Upper lobe of right lung (tissue), 1 donor: ENCODE data around the gene NOA1. TPM values are rescaled to one million over a fixed set of nuclear protein-coding genes. Genes with fewer than 3 reads are reported as not detected.

Experiments
- ATAC-seq: fragments of 200-7000 bp; cut with Tn5 transposase; one replicate; pipeline ENCODE4 v1.9.1; 2020; ENCODE audit warnings: mild to moderate bottlenecking, moderate library complexity
- DNase-seq: peaks from one replicate; pipeline ENCODE4 v3.0.0-alpha.2; 2020
- H3K27ac ChIP-seq: fragments of 200-600 bp; one replicate; pipeline ENCODE4 v1.8.0; 2022
- H3K27me3 ChIP-seq: fragments of 200-600 bp; one replicate; pipeline ENCODE4 v1.8.0; 2022; ENCODE audit warnings: mild to moderate bottlenecking
- H3K36me3 ChIP-seq: fragments of 200-600 bp; one replicate; pipeline ENCODE4 v1.8.0; 2022
- H3K4me1 ChIP-seq: fragments of 200-600 bp; one replicate; pipeline ENCODE4 v1.8.0; 2022
- H3K4me3 ChIP-seq: fragments of 200-600 bp; one replicate; pipeline ENCODE4 v1.8.0; 2022; ENCODE audit warnings: mild to moderate bottlenecking
- H3K9me3 ChIP-seq: fragments of 200-600 bp; one replicate; pipeline ENCODE4 v1.8.0; 2022
- CTCF ChIP-seq: fragments of 200-600 bp; IDR thresholded peaks from one replicate; pipeline ENCODE4 v1.8.0; 2022; ENCODE audit warnings: antibody characterized with exemption
- intact Hi-C: fragments of 100-400 bp; cut with DNase I; formaldehyde crosslinking; loops from one replicate; pipeline ENCODE4 v1.11.0; 2022
- total RNA-seq: library from RNA; stranded (reverse); fragmentation: NEBNext Ultra II Directional; extraction: Animal tissue kit (Norgen Biotek cat#: 25700); gene quantifications from one replicate; pipeline ENCODE4 v1.2.1, GENCODE V29; 2021
- donor health status: DM: no; HTN: yes; CAD: no; lungs with severe emphysema.

NOA1 gene
- total RNA-seq, 1 donor from 2014 or later, result 14.5 TPM

- Histone ChIP-seq H3K36me3 (peaks cover 60% of the 10 kb centered on the region), H3K9me3 (no peaks in the 10 kb centered on the region), H3K4me1 (peaks cover 19% of the 10 kb centered on the region), H3K27ac (no peak overlapping the region), H3K4me3 (no peak overlapping the region), H3K27me3 (no peaks in the 10 kb centered on the region)
- no peak for DNase-seq
- no peak for TF ChIP-seq CTCF
- no peak for ATAC-seq
- intact Hi-C loops, result no loop called here
Observed at GRCh38 chr4:56973336-56973735, 4.1 kb downstream of the NOA1 start.

- TF ChIP-seq CTCF, result no peak
- no peaks in the 10 kb centered on the region for H3K27me3 ChIP-seq
- no peaks in the 10 kb centered on the region for H3K9me3 ChIP-seq
- H3K27ac ChIP-seq, result no peak overlapping the region
- no peak overlapping the region for H3K4me3 ChIP-seq
- H3K36me3 ChIP-seq, result peaks cover 65% of the 10 kb centered on the region
- intact Hi-C loops, result no loop called here
- no peak for DNase-seq
- peaks cover 19% of the 10 kb centered on the region for H3K4me1 ChIP-seq
- no peak for ATAC-seq
Observed at GRCh38 chr4:56972809-56973208, 4.6 kb downstream of the NOA1 start.

- Histone ChIP-seq H3K4me3 (no peak overlapping the region), H3K4me1 (peaks cover 19% of the 10 kb centered on the region), H3K27me3 (no peaks in the 10 kb centered on the region), H3K9me3 (no peaks in the 10 kb centered on the region), H3K27ac (no peak overlapping the region), H3K36me3 (peaks cover 69% of the 10 kb centered on the region)
- intact Hi-C loops, result no loop called here
- no peak for TF ChIP-seq CTCF
- ATAC-seq (no peak), DNase-seq (no peak)
Observed at GRCh38 chr4:56972389-56972788, 5.0 kb downstream of the NOA1 start.

GRCh38 chr4:56971383-56971782, 6.0 kb downstream of the NOA1 start:
- H3K36me3 ChIP-seq, result peaks cover 79% of the 10 kb centered on the region
- H3K27ac ChIP-seq, result no peak overlapping the region
- intact Hi-C loops, result no loop called here
- H3K4me1 ChIP-seq, result peaks cover 19% of the 10 kb centered on the region
- ATAC-seq, result no peak
- TF ChIP-seq CTCF, result no peak
- DNase-seq, result no peak
- H3K9me3 ChIP-seq, result no peaks in the 10 kb centered on the region
- H3K4me3 ChIP-seq, result no peak overlapping the region
- no peaks in the 10 kb centered on the region for H3K27me3 ChIP-seq

GRCh38 chr4:56961107-56961500, 16.3 kb downstream of the NOA1 start:
- Histone ChIP-seq H3K4me1 (no peaks in the 10 kb centered on the region), H3K9me3 (no peaks in the 10 kb centered on the region), H3K27me3 (no peaks in the 10 kb centered on the region), H3K4me3 (no peak overlapping the region), H3K36me3 (peaks cover 49% of the 10 kb centered on the region), H3K27ac (no peak overlapping the region)
- ATAC-seq (no peak), DNase-seq (no peak)
- intact Hi-C loops, result no loop called here
- no peak for TF ChIP-seq CTCF

GRCh38 chr4:56959100-56959499, 18.3 kb downstream of the NOA1 start:
- Histone ChIP-seq H3K27ac (no peak overlapping the region), H3K36me3 (peaks cover 29% of the 10 kb centered on the region), H3K9me3 (no peaks in the 10 kb centered on the region), H3K4me3 (no peak overlapping the region), H3K27me3 (no peaks in the 10 kb centered on the region), H3K4me1 (no peaks in the 10 kb centered on the region)
- DNase-seq (no peak), ATAC-seq (no peak)
- TF ChIP-seq CTCF, result no peak
- intact Hi-C loops, result no loop called here
